HepG2 (cell line): ENCODE measurements around the gene DPP3. TPM values are rescaled to one million over a fixed set of nuclear protein-coding genes. Genes with fewer than 3 reads are reported as not detected.

Source experiments
- BCL6 ChIP-seq: IDR thresholded peaks from 2 replicates; pipeline ENCODE4 v1.6.1; 2016; ENCODE audit warnings: missing genetic modification reagents, missing compliant biosample characterization
- CREB1 ChIP-seq, 2 experiments: fragments of 450-650 bp in 1 of 2; IDR thresholded peaks; 2 replicates each; pipeline ENCODE4 v1.6.1; 2016 to 2017; ENCODE audit warnings: control low read depth in 1 of 2, mild to moderate bottlenecking in 1 of 2, missing compliant biosample characterization in 1 of 2, missing genetic modification characterization in 1 of 2
- GABPB1 ChIP-seq: IDR thresholded peaks from 2 replicates; pipeline ENCODE4 v1.6.1; 2016; ENCODE audit warnings: mild to moderate bottlenecking, missing genetic modification reagents, moderate library complexity, missing compliant biosample characterization
- MBD4 ChIP-seq: IDR thresholded peaks from 2 replicates; pipeline ENCODE4 v1.6.1; 2012; ENCODE audit warnings: low read length, inconsistent platforms, borderline replicate concordance
- POLR2G ChIP-seq: fragments of 200-400 bp; formaldehyde crosslinking; IDR thresholded peaks from 2 replicates; pipeline ENCODE4 v1.6.1; 2018; ENCODE audit warnings: mild to moderate bottlenecking, low read depth, low read length, moderate library complexity
- RBFOX2 ChIP-seq: fragments of 200-400 bp; formaldehyde crosslinking; IDR thresholded peaks from 2 replicates; pipeline ENCODE4 v1.6.1; 2017; ENCODE audit warnings: low read depth, mild to moderate bottlenecking, low read length
- THAP11 ChIP-seq: IDR thresholded peaks from 2 replicates; pipeline ENCODE4 v1.6.1; 2016; ENCODE audit warnings: missing biosample characterization, missing genetic modification reagents
- ZFP1 ChIP-seq: IDR thresholded peaks from 2 replicates; pipeline ENCODE4 v1.6.1; 2016
- ZKSCAN1 ChIP-seq: fragments of 150-350 bp; IDR thresholded peaks from 2 replicates; pipeline ENCODE4 v1.6.1; 2014; ENCODE audit warnings: low read length
- ZMYM3 ChIP-seq: sonication (generic); formaldehyde crosslinking; IDR thresholded peaks from 2 replicates; pipeline ENCODE4 v1.5.1; 2020; ENCODE audit warnings: mild to moderate bottlenecking, missing genetic modification reagents
- ZNF17 ChIP-seq: sonication (generic); formaldehyde crosslinking; IDR thresholded peaks from 2 replicates; pipeline ENCODE4 v1.5.0; 2020; ENCODE audit warnings: mild to moderate bottlenecking, missing genetic modification reagents
- ZNF382 ChIP-seq: sonication (generic); formaldehyde crosslinking; IDR thresholded peaks from 2 replicates; pipeline ENCODE4 v1.5.0; 2020; ENCODE audit warnings: missing genetic modification reagents, mild to moderate bottlenecking, borderline replicate concordance
- ZNF768 ChIP-seq: sonication (generic); formaldehyde crosslinking; IDR thresholded peaks from 2 replicates; pipeline ENCODE4 v1.4.0; 2020; ENCODE audit warnings: missing genetic modification reagents
- polyA plus RNA-seq, 8 experiments: library from polyadenylated mRNA; depleted of rRNA in 3 of 8; stranded (reverse) in 7 of 8; unstranded in 1 of 8; fragments of >200 nt; fragmentation: Illumina TruSeq in 4 of 8; extraction: Trizol in 4 of 8; gene quantifications; 2 replicates each; pipeline versions ENCODE4 v1.2.1 to v1.2.3, GENCODE V29; 2011 to 2016; ENCODE audit warnings: low read depth in 4 of 8, missing spikeins in 1 of 8, mixed read lengths in 1 of 8; ENCODE audit not compliant: insufficient read depth in 1 of 8
- total RNA-seq, 5 experiments: library from RNA; depleted of rRNA; stranded (reverse); fragments of >200 nt; fragmentation: Illumina TruSeq; extraction: Trizol; gene quantifications; 2 replicates each; pipeline ENCODE4 v1.2.3, GENCODE V29; 2016; ENCODE audit warnings: low read depth in 1 of 5
- TF ChIP-seq, protein P1 (sequence below): sonication (generic); formaldehyde crosslinking; IDR thresholded peaks from 2 replicates; pipeline ENCODE4 v1.4.0; 2020; ENCODE audit warnings: mild to moderate bottlenecking, missing genetic modification reagents, borderline replicate concordance
- TF ChIP-seq, protein P2 (sequence below): sonication (generic); formaldehyde crosslinking; IDR thresholded peaks from 2 replicates; pipeline ENCODE4 v1.8.1; 2023; ENCODE audit warnings: missing genetic modification reagents, inconsistent platforms, borderline replicate concordance
- TF ChIP-seq, protein P3 (sequence below): sonication (generic); formaldehyde crosslinking; IDR thresholded peaks from 2 replicates; pipeline ENCODE4 v1.8.0; 2022; ENCODE audit warnings: mild to moderate bottlenecking, missing genetic modification reagents, moderate library complexity
- TF ChIP-seq, protein P4 (sequence below): sonication (generic); formaldehyde crosslinking; conservative IDR thresholded peaks from 2 replicates; pipeline ENCODE4 v1.5.0; 2020; ENCODE audit warnings: missing genetic modification reagents
- TF ChIP-seq, protein P5 (sequence below): fragments of 450-650 bp; IDR thresholded peaks from 2 replicates; pipeline ENCODE4 v1.6.1; 2016
- TF ChIP-seq, protein P6 (sequence below): sonication (generic); formaldehyde crosslinking; IDR thresholded peaks from 2 replicates; pipeline ENCODE4 v1.5.1; 2020; ENCODE audit warnings: missing genetic modification reagents, mild to moderate bottlenecking, borderline replicate concordance

Gene DPP3
- total and polyA plus RNA-seq, 2 of the 13 experiments (the other 11 are each of a cell fraction or from before 2014, with no cell fraction given): 38.4 to 59.8 TPM

DNA sequence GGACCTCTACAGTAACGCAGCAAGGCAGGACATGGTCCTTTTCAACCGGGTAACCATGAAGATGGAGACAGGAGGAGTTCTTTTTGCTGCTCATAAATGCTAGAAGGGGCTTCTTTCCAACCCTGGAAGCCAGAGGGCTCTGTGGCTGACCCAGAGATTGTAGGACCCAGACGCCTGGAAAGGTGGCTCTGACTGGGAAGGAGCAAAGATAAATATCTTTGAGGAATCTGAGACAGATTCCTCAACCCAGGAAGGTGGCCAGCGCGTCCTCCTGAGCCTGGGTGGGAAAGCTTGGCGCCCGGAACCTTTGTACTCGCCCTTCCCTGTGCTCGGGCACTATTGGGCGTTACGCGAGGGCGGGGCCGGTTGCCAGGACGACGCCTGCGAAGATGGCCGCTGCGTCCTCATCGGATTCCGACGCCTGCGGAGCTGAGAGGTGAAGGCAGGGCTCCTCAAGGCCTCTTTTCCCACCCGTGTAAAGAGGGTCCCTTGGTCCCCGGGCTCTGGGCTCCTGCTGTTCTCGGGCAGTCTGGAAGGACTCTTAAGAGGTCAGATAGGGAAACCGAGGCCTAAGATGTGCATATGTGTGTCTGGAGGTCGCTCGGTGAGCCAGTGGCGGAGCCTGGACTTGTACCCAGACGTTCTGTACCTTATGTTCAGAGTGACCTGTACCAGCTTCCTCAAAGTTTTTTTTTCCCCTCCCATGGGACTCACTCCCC is 30.2 kb downstream of the DPP3 start, which contains the start of gene BBS1 (continued):
- TF ChIP-seq, protein P1, sequence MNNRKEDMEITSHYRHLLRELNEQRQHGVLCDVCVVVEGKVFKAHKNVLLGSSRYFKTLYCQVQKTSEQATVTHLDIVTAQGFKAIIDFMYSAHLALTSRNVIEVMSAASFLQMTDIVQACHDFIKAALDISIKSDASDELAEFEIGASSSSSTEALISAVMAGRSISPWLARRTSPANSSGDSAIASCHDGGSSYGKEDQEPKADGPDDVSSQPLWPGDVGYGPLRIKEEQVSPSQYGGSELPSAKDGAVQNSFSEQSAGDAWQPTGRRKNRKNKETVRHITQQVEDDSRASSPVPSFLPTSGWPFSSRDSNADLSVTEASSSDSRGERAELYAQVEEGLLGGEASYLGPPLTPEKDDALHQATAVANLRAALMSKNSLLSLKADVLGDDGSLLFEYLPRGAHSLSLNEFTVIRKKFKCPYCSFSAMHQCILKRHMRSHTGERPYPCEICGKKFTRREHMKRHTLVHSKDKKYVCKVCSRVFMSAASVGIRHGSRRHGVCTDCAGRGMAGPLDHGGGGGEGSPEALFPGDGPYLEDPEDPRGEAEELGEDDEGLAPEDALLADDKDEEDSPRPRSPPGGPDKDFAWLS (CRISPR knock-in tag): no peak
- no peak for TF ChIP-seq ZNF382 (CRISPR knock-in tag)
- TF ChIP-seq, protein P2, sequence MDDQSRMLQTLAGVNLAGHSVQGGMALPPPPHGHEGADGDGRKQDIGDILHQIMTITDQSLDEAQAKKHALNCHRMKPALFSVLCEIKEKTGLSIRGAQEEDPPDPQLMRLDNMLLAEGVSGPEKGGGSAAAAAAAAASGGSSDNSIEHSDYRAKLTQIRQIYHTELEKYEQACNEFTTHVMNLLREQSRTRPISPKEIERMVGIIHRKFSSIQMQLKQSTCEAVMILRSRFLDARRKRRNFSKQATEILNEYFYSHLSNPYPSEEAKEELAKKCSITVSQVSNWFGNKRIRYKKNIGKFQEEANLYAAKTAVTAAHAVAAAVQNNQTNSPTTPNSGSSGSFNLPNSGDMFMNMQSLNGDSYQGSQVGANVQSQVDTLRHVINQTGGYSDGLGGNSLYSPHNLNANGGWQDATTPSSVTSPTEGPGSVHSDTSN (CRISPR knock-in tag): no peak
- peak; percentile 48; the same call in 1 of the 2 replicates for TF ChIP-seq ZKSCAN1
- TF ChIP-seq CREB1 (IDR thresholded peaks at IDR 0.05): no peak
- TF ChIP-seq CREB1 (CRISPR knock-in tag; IDR thresholded peaks at IDR 0.05): no peak
- TF ChIP-seq, protein P3, sequence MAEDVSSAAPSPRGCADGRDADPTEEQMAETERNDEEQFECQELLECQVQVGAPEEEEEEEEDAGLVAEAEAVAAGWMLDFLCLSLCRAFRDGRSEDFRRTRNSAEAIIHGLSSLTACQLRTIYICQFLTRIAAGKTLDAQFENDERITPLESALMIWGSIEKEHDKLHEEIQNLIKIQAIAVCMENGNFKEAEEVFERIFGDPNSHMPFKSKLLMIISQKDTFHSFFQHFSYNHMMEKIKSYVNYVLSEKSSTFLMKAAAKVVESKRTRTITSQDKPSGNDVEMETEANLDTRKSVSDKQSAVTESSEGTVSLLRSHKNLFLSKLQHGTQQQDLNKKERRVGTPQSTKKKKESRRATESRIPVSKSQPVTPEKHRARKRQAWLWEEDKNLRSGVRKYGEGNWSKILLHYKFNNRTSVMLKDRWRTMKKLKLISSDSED: no peak
- peak; percentile 93 for TF ChIP-seq THAP11 (CRISPR knock-in tag)
- peak; percentile 94 for TF ChIP-seq GABPB1 (CRISPR knock-in tag)
- TF ChIP-seq ZNF17 (CRISPR knock-in tag): no peak
- TF ChIP-seq BCL6 (CRISPR knock-in tag): peak; percentile 39; the same call in 1 of the 2 replicates
- TF ChIP-seq ZMYM3: peak; percentile 32; the same call in 1 of the 2 replicates
- TF ChIP-seq POLR2G: peak; percentile 84
- TF ChIP-seq, protein P4, sequence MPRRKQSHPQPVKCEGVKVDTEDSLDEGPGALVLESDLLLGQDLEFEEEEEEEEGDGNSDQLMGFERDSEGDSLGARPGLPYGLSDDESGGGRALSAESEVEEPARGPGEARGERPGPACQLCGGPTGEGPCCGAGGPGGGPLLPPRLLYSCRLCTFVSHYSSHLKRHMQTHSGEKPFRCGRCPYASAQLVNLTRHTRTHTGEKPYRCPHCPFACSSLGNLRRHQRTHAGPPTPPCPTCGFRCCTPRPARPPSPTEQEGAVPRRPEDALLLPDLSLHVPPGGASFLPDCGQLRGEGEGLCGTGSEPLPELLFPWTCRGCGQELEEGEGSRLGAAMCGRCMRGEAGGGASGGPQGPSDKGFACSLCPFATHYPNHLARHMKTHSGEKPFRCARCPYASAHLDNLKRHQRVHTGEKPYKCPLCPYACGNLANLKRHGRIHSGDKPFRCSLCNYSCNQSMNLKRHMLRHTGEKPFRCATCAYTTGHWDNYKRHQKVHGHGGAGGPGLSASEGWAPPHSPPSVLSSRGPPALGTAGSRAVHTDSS: no peak
- TF ChIP-seq MBD4: no peak
- TF ChIP-seq, protein P5, sequence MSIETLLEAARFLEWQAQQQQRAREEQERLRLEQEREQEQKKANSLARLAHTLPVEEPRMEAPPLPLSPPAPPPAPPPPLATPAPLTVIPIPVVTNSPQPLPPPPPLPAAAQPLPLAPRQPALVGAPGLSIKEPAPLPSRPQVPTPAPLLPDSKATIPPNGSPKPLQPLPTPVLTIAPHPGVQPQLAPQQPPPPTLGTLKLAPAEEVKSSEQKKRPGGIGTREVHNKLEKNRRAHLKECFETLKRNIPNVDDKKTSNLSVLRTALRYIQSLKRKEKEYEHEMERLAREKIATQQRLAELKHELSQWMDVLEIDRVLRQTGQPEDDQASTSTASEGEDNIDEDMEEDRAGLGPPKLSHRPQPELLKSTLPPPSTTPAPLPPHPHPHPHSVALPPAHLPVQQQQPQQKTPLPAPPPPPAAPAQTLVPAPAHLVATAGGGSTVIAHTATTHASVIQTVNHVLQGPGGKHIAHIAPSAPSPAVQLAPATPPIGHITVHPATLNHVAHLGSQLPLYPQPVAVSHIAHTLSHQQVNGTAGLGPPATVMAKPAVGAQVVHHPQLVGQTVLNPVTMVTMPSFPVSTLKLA: no peak
- TF ChIP-seq ZNF768: peak; percentile 73; the same call in 1 of the 2 replicates
- peak; percentile 80 for TF ChIP-seq RBFOX2
- TF ChIP-seq, protein P6, sequence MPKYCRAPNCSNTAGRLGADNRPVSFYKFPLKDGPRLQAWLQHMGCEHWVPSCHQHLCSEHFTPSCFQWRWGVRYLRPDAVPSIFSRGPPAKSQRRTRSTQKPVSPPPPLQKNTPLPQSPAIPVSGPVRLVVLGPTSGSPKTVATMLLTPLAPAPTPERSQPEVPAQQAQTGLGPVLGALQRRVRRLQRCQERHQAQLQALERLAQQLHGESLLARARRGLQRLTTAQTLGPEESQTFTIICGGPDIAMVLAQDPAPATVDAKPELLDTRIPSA (CRISPR knock-in tag): no peak
- TF ChIP-seq ZFP1: peak; percentile 63
